Activated naive CD4-positive, alpha-beta T cell treated with anti-CD3 and anti-CD28 coated beads for 36 hours (primary cell): ENCODE data around the gene LDLRAD4. TPM values are rescaled to one million over a fixed set of nuclear protein-coding genes. Genes with fewer than 3 reads are reported as not detected.

Source experiments
- CTCF ChIA-PET: fragments of 350-600 bp; sonication (Branson Sonifier 250); formaldehyde crosslinking; loops from one replicate; lab custom pipeline; 2021; ENCODE audit warnings: antibody characterized with exemption; lab: Charles Lee
- DNase-seq: peaks from one replicate; pipeline ENCODE4 v3.0.0-alpha.2; 2020
- H3K27ac Mint-ChIP-seq: one replicate; pipeline ENCODE4 v1.8.0; 2021; ENCODE audit warnings: mild to moderate bottlenecking, mixed read lengths
- H3K27me3 Mint-ChIP-seq: one replicate; pipeline ENCODE4 v1.8.0; 2021; ENCODE audit warnings: low read depth, mixed read lengths
- H3K36me3 Mint-ChIP-seq: one replicate; pipeline ENCODE4 v1.8.0; 2021; ENCODE audit warnings: low read depth, mixed read lengths
- H3K4me1 Mint-ChIP-seq: one replicate; pipeline ENCODE4 v1.8.0; 2021; ENCODE audit warnings: low read depth, mixed read lengths
- H3K4me3 Mint-ChIP-seq: one replicate; pipeline ENCODE4 v1.8.0; 2021; ENCODE audit warnings: mild to moderate bottlenecking, moderate library complexity, mixed read lengths
- H3K9me3 Mint-ChIP-seq: one replicate; pipeline ENCODE4 v1.8.0; 2021; ENCODE audit warnings: mixed read lengths
- intact Hi-C: fragments of 100-400 bp; cut with micrococcal nuclease; formaldehyde crosslinking; loops from one replicate; pipeline ENCODE4 v1.15.1; 2023
- total RNA-seq, 2 experiments: library from RNA; stranded (reverse); gene quantifications; one replicate each; pipeline ENCODE4 v1.2.3, GENCODE V29; 2021

Gene LDLRAD4
- total RNA-seq, 2 experiments from 2014 or later = 19.4 to 21.3 TPM

DNA sequence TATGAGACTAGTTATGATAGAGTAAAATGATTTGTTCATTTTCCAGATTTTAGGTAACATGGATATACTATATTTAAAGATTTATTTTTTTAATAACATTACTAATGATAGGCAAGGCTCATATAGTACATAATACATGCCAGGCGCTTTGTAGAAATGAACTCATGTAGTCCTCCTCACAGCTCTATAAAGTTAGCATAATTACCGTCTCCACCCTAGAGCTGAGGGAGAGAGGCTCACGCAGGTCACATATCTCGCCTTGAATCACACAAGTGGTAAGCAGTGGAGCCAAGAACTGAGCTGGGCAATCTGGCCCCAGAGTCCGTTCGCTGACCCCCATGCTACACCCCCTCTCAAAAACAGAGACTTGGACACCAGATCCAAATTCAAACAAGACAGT lies 285.3 kb downstream of the LDLRAD4 start:
- peaks cover 8% of the 10 kb centered on the region for H3K9me3 Mint-ChIP-seq
- no peak overlapping the region for H3K27ac Mint-ChIP-seq
- peaks cover 37% of the 10 kb centered on the region for H3K4me1 Mint-ChIP-seq
- H3K4me3 Mint-ChIP-seq = no peak overlapping the region
- CTCF ChIA-PET = no interaction called here
- peaks cover 13% of the 10 kb centered on the region for H3K36me3 Mint-ChIP-seq
- intact Hi-C loops = no loop called here
- no peak for DNase-seq
- H3K27me3 Mint-ChIP-seq = no peaks in the 10 kb centered on the region

DNA sequence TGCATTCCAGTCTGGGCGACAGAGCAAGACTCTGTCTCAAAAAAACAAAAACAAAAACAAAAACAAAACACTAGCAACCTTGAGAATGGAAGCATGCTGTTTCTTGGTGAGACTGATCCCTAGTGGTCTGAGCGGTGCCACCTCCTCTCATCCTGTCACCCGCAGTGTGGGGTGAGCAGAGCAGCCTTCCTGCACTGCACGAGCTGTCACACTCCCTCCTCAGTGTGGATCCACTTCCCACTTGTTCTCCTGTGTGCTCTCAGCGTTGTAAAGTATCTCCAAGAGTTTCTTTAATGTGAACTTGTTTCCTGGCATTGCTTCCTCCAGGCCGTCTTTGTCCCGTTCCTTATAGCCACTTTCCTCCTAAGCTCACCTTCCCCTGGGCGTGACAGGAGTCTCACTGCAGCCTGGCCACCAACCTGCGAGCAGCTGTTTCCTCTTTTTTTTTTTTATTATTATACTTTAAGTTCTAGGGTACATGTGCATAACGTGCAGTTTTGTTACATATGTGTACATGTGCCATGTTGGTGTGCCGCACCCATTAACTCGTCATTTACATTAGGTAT lies 287.3 kb downstream of the LDLRAD4 start:
- Mint-ChIP-seq H3K4me3 (no peak overlapping the region), H3K27ac (no peak overlapping the region), H3K4me1 (peaks cover 40% of the 10 kb centered on the region), H3K9me3 (no peaks in the 10 kb centered on the region), H3K27me3 (no peaks in the 10 kb centered on the region), H3K36me3 (peaks cover 7% of the 10 kb centered on the region)
- intact Hi-C loops = no loop called here
- no peak for DNase-seq
- CTCF ChIA-PET = interaction anchor here (0.6 to 1.2 kb wide), 2 partner anchors 129 to 346 kb away, joined by 3 to 4 read pairs; no protein-coding TSS in a partner anchor

DNA sequence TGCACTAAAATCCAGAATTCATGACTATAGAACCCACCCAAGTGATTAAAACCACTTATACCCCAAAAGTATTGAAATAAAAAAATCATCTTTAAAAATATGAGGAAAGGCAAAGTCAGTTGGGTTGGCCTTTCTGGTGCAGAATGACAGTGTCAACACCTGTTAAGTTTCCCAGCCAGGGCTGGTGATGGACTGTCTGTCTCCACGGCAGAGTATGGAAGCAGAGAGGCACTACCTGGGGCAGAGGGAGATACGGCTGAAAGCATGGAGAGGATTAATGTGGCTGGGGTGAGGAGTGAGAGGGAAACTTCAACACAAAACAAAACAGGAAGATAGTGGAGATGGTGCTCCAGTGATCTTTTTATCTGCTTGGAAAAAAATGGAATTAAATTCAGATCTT lies 292.0 kb downstream of the LDLRAD4 start:
- no peak for DNase-seq
- Mint-ChIP-seq H3K27ac (no peak overlapping the region), H3K4me3 (no peak overlapping the region), H3K4me1 (peaks cover 38% of the 10 kb centered on the region), H3K27me3 (no peaks in the 10 kb centered on the region), H3K36me3 (peaks cover 9% of the 10 kb centered on the region), H3K9me3 (no peaks in the 10 kb centered on the region)
- CTCF ChIA-PET = no interaction called here
- intact Hi-C loops = no loop called here

DNA sequence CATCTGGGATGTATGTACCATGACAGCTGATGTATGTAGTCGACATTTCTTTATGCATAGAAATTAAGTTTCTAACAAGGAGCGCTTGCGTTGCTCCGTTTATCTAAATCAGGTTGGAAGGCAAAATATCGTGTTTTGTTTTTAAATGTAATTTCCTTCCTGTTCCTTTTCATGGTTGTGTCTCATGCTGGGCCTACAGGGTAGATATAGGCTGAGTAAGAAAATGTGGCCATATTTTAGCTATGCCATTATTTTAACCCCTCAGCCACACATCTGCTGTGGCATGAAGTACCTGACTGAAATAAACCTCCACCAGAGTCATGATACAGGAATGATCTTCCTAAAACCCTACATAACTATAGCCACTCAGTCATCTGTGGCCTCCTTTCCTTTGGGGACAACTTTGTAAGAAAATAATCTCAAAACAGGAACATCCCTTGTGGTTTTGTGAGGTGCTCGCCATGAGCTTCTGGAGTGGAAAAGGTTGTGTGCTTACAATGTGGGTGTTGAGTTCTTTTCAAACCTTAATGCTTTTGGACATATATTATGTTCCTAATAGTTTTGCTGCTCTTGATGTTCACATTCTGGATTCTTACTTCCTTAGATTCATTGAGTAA lies 293.5 kb downstream of the LDLRAD4 start:
- Mint-ChIP-seq H3K4me3 (no peak overlapping the region), H3K27me3 (no peaks in the 10 kb centered on the region), H3K27ac (no peak overlapping the region), H3K36me3 (peaks cover 12% of the 10 kb centered on the region), H3K9me3 (no peaks in the 10 kb centered on the region), H3K4me1 (peaks cover 31% of the 10 kb centered on the region)
- intact Hi-C loops = no loop called here
- CTCF ChIA-PET = interaction anchor here (2.0 kb wide), 1 partner anchor 16 kb away, joined by 5 read pairs; no protein-coding TSS in a partner anchor
- no peak for DNase-seq

DNA sequence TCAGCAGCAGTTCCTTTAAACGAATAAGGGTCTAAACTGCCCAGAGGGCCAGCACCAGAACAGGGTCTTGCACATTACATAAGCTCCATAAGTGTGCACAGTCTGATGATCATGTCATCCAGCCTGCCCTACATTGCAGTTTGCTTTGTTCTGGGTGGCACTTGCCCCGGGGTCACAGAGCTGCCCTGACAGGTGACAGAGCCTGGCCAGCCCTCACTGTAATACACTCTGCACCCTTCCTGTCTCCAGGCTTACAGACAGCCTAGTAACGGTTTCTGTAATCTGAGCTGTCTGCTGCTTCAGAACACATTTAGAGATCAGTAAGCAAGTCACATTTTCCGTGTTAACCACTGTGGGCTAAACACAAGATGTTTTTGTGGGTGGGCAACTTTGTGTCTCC lies 294.5 kb downstream of the LDLRAD4 start:
- Mint-ChIP-seq H3K4me3 (no peak overlapping the region), H3K4me1 (peaks cover 25% of the 10 kb centered on the region), H3K9me3 (peaks cover 2% of the 10 kb centered on the region), H3K27me3 (no peaks in the 10 kb centered on the region), H3K36me3 (peaks cover 19% of the 10 kb centered on the region), H3K27ac (no peak overlapping the region)
- intact Hi-C loops = no loop called here
- peak; percentile 23 for DNase-seq
- CTCF ChIA-PET = interaction anchor here (0.6 to 2.0 kb wide), 4 partner anchors 9 to 46 kb away, joined by 3 to 5 read pairs (median 4); no protein-coding TSS in a partner anchor

DNA sequence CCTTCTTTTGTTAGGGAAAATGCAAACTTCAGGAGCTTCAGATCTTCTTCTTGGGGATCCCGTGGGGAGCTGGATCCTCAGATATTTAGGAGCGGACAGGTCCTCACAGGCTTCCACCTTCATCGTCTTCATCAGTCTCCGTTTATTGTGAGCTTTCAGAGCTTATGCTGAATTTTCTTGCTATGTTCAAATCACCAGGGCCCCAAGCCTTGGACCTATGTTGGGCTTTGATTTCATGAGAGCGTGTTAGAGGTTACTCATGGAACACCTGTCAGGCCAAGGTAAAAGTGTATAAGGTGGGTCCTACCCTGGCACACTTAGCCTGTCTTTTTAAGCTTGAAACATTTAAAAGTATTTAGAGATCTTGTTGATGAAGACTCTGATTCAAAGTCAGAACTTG lies 294.9 kb downstream of the LDLRAD4 start:
- Mint-ChIP-seq H3K4me1 (peaks cover 25% of the 10 kb centered on the region), H3K4me3 (no peak overlapping the region), H3K9me3 (peaks cover 6% of the 10 kb centered on the region), H3K36me3 (peaks cover 24% of the 10 kb centered on the region), H3K27me3 (no peaks in the 10 kb centered on the region), H3K27ac (no peak overlapping the region)
- DNase-seq = no peak
- intact Hi-C loops = no loop called here
- CTCF ChIA-PET = interaction anchor here (0.6 to 1.2 kb wide), 3 partner anchors 8 to 46 kb away, joined by 3 to 5 read pairs (median 4); no protein-coding TSS in a partner anchor

DNA sequence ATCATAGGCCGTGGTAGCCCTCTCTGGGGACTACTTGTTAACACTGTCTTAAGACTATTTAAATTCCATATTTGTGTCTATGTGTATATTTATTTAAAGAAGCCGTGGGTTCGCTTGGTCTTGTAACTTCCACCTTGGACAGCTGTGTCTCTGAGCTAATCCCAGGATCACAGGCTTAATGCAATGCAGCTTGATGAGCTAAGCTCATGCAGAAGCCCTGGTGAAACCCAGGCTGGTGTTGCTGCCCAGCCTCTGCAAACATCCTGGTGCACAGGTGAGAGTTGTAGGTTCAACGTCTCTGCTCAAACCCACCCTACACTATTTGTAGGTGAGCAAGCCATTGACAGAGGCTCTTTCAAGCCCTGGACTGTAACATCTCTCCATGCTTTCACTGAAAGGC lies 296.0 kb downstream of the LDLRAD4 start:
- peaks cover 6% of the 10 kb centered on the region for H3K9me3 Mint-ChIP-seq
- intact Hi-C loops = no loop called here
- H3K27me3 Mint-ChIP-seq = no peaks in the 10 kb centered on the region
- no peak overlapping the region for H3K27ac Mint-ChIP-seq
- H3K4me3 Mint-ChIP-seq = no peak overlapping the region
- H3K36me3 Mint-ChIP-seq = peaks cover 24% of the 10 kb centered on the region
- CTCF ChIA-PET = no interaction called here
- peaks cover 25% of the 10 kb centered on the region for H3K4me1 Mint-ChIP-seq
- no peak for DNase-seq

DNA sequence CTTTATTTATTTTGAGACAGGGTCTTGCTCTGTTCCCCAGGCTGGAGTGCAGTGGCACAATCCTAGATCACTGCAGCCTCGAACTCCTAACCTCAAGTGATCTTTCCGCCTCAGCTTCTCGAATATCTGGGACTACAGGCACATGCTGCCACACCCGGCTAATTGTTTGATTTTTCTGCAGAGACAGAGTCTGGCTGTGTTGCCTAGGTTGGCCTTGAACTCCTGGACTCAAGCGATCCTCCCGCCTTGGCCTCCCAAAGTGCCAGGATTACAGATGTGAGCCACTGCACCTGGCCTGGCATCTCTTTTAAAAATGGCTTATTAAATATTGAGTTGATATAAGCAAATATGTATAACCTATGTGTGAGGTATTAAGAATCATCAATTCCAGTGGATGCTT lies 298.3 kb downstream of the LDLRAD4 start:
- Mint-ChIP-seq H3K36me3 (peaks cover 18% of the 10 kb centered on the region), H3K4me1 (peaks cover 16% of the 10 kb centered on the region), H3K27me3 (no peaks in the 10 kb centered on the region), H3K9me3 (peaks cover 6% of the 10 kb centered on the region), H3K27ac (no peak overlapping the region), H3K4me3 (no peak overlapping the region)
- intact Hi-C loops = no loop called here
- no peak for DNase-seq
- CTCF ChIA-PET = no interaction called here

DNA sequence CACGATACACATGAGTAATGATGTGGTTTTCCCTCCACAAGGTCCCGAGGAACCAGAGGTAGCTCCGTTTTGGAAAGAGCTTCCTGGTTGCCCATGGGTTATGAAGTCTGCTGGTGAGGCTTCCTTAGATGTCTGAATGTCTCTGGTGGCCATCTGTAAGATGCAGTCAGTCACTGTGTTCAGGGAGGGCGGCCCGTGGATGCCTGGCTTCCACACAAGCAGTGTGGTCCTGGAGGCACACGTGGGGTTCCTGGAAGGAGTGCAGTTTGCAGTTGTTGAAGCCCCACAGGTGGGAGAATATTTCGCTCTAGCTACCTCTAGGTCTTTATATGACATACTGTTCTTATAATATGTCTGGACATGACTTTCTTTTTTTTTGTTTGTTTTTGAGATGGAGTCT lies 298.8 kb downstream of the LDLRAD4 start:
- no peak for DNase-seq
- Mint-ChIP-seq H3K27me3 (no peaks in the 10 kb centered on the region), H3K27ac (no peak overlapping the region), H3K36me3 (peaks cover 18% of the 10 kb centered on the region), H3K9me3 (peaks cover 6% of the 10 kb centered on the region), H3K4me1 (peaks cover 11% of the 10 kb centered on the region), H3K4me3 (no peak overlapping the region)
- intact Hi-C loops = no loop called here
- CTCF ChIA-PET = no interaction called here

DNA sequence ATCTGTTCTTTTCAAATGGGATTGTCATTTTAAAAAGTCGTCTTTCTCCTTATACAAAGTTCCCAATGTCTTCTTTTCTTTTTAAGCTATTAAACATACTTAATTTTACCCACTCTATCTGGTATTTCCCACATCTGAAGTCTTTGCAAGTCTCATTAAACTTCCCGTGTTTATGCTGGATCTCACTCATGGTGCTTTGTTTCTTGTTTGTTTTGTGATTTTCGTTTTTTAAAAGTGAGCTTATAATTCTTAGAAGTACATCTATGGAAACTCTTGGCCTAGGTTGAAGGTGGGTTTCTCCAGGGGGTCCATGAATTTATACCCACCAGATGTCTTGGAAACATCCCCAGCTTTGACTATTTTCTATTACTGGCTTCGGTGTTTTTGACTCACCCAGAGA lies 299.8 kb downstream of the LDLRAD4 start:
- H3K4me3 Mint-ChIP-seq = no peak overlapping the region
- DNase-seq = no peak
- H3K27ac Mint-ChIP-seq = no peak overlapping the region
- H3K9me3 Mint-ChIP-seq = peaks cover 6% of the 10 kb centered on the region
- intact Hi-C loops = no loop called here
- peaks cover 7% of the 10 kb centered on the region for H3K4me1 Mint-ChIP-seq
- CTCF ChIA-PET = interaction anchor here (1.3 kb wide), 1 partner anchor 10 kb away, joined by 7 read pairs; no protein-coding TSS in a partner anchor
- H3K27me3 Mint-ChIP-seq = no peaks in the 10 kb centered on the region
- H3K36me3 Mint-ChIP-seq = peaks cover 18% of the 10 kb centered on the region

DNA sequence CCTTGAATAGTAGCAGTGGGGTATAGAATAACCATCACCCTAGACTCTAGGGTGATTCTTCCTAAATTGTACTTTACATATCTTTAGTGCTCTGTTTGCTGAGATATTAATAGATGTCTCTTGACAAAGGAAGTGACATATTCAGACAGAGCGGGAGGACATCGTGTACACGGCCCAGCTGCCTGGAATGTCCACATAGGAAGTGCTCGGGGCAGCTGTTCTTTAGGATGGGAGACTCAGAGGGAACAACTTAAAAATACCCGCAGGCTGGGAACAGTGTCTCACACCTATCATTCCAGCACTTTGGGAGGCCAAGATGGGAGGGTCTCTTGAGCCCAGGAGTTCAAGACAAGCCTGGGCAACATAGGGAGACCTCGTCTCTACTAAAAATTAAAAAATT lies 301.7 kb downstream of the LDLRAD4 start:
- H3K9me3 Mint-ChIP-seq = peaks cover 6% of the 10 kb centered on the region
- peaks cover 10% of the 10 kb centered on the region for H3K4me1 Mint-ChIP-seq
- H3K4me3 Mint-ChIP-seq = no peak overlapping the region
- CTCF ChIA-PET = interaction anchor here (0.6 to 0.9 kb wide), 2 partner anchors 304 to 787 kb away, joined by 3 to 5 read pairs; no protein-coding TSS in a partner anchor
- intact Hi-C loops = no loop called here
- no peaks in the 10 kb centered on the region for H3K27me3 Mint-ChIP-seq
- H3K36me3 Mint-ChIP-seq = peaks cover 15% of the 10 kb centered on the region
- no peak overlapping the region for H3K27ac Mint-ChIP-seq
- no peak for DNase-seq

DNA sequence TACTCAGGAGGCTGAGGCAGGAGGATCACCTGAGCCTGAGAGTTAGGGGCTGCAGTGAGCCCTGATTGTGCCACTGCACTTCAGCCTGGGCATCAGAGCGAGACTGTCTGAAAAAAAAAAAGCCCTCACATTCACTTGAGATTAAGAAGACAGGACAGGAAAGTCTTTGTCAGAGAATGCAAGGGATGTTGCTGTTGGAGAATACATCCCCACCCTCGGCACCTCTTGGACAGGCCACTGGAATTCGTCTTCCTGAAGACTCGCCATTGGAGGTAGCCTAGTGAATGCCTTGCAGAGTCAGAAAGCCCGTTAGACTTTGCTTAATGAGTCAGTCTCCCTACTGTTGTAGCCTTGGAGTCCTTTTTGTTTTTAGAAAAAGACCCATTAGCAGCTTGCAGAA lies 302.2 kb downstream of the LDLRAD4 start:
- CTCF ChIA-PET = interaction anchor here (3.7 kb wide), 1 partner anchor 305 kb away, joined by 11 read pairs; no protein-coding TSS in a partner anchor
- no peak for DNase-seq
- intact Hi-C loops = no loop called here

DNA sequence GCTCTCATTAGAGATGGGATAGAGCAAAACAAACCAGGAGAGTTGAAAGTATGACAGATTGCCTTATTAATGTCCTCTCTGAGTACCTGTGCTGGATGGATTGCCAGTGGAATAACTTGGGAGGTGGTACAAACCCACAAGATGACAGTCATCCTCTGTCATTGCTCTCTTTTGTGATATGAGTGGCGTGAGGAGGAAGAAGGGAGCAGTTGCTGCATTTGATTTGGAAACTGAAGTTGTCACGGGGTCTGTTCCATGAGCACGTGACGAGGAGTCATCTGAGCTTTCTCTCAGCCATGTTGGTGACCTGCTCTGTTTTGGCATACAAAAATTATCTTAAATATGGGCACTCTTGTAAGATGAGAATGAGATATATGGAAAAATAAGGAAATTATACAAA lies 302.9 kb downstream of the LDLRAD4 start:
- intact Hi-C loops = no loop called here
- peaks cover 6% of the 10 kb centered on the region for H3K9me3 Mint-ChIP-seq
- H3K4me3 Mint-ChIP-seq = no peak overlapping the region
- no peak for DNase-seq
- H3K4me1 Mint-ChIP-seq = peaks cover 14% of the 10 kb centered on the region
- no peak overlapping the region for H3K27ac Mint-ChIP-seq
- H3K27me3 Mint-ChIP-seq = no peaks in the 10 kb centered on the region
- CTCF ChIA-PET = interaction anchor here (0.9 to 3.7 kb wide), 2 partner anchors 8 to 305 kb away, joined by 4 to 11 read pairs; no protein-coding TSS in a partner anchor
- peaks cover 12% of the 10 kb centered on the region for H3K36me3 Mint-ChIP-seq

More for the DNA sequence above, 302.2 kb downstream of the LDLRAD4 start:
- H3K27ac Mint-ChIP-seq = no peak overlapping the region
- H3K4me3 Mint-ChIP-seq = no peak overlapping the region
- peaks cover 6% of the 10 kb centered on the region for H3K9me3 Mint-ChIP-seq
- H3K36me3 Mint-ChIP-seq = peaks cover 15% of the 10 kb centered on the region
- H3K4me1 Mint-ChIP-seq = peaks cover 10% of the 10 kb centered on the region
- H3K27me3 Mint-ChIP-seq = no peaks in the 10 kb centered on the region
